Keratinocyte (primary cell): ENCODE results near the gene ME2. TPM values are rescaled to one million over a fixed set of nuclear protein-coding genes. Genes with fewer than 3 reads are reported as not detected.
"Not testable (repeated sequence)": the region's sequence is repeated elsewhere in the genome, so short reads cannot be mapped to it uniquely, and the experiment has no call there.

Experiments
- DNase-seq: peaks from one replicate; pipeline ENCODE4 v3.0.0-alpha.2; 2011; ENCODE audit warnings: low read depth, missing footprints, low spot score
- FAIRE-seq: peaks from 2 replicates; lab custom pipeline; 2011; peaks lifted over from hg19 to GRCh38; lab: Jason Lieb, UNC
- H2AFZ ChIP-seq: 2 replicates; pipeline ENCODE4 v1.6.0; 2012; ENCODE audit warnings: low read length, control low read depth, inconsistent platforms; ENCODE audit not compliant: control insufficient read depth
- H3K27ac ChIP-seq: 2 replicates; pipeline ENCODE4 v1.5.1; 2011; ENCODE audit warnings: low read length; ENCODE audit not compliant: control insufficient read depth, insufficient read depth
- H3K27me3 ChIP-seq: 3 replicates; pipeline ENCODE4 v1.6.0; 2011; ENCODE audit warnings: low read length; ENCODE audit not compliant: control insufficient read depth, insufficient read depth; ENCODE audit errors: extremely low read depth
- H3K36me3 ChIP-seq, 2 experiments: 2 replicates in 1 of 2; 3 replicates in 1 of 2; pipeline ENCODE4 v1.5.1; 2011; ENCODE audit warnings: low read length in 2 of 2, mild to moderate bottlenecking in 1 of 2; ENCODE audit not compliant: control insufficient read depth in 2 of 2, insufficient read depth in 2 of 2; ENCODE audit errors: extremely low read depth in 1 of 2
- H3K4me1 ChIP-seq: 3 replicates; pipeline ENCODE4 v1.5.1; 2011; ENCODE audit warnings: low read length; ENCODE audit not compliant: control insufficient read depth, insufficient read depth; ENCODE audit errors: extremely low read depth
- H3K4me2 ChIP-seq: 3 replicates; pipeline ENCODE4 v1.6.0; 2011; ENCODE audit warnings: low read depth, low read length; ENCODE audit not compliant: control insufficient read depth, insufficient read depth; ENCODE audit errors: extremely low read depth
- H3K4me3 ChIP-seq, 3 experiments: fragments of 200-600 bp in 1 of 3; sonication (generic) in 1 of 3; 2 replicates in 2 of 3; 3 replicates in 1 of 3; pipeline ENCODE4 v1.5.1; 2011 to 2016; ENCODE audit warnings: low read length in 3 of 3, mild to moderate bottlenecking in 3 of 3, control low read depth in 2 of 3, inconsistent platforms in 1 of 3, low read depth in 1 of 3, mixed read lengths in 1 of 3, mixed run types in 1 of 3, moderate library complexity in 1 of 3; ENCODE audit not compliant: control insufficient read depth in 2 of 3, insufficient read depth in 2 of 3; ENCODE audit errors: extremely low read depth in 1 of 3
- H3K79me2 ChIP-seq: 2 replicates; pipeline ENCODE4 v1.6.0; 2012; ENCODE audit warnings: low read length; ENCODE audit not compliant: control insufficient read depth, insufficient read depth
- H3K9ac ChIP-seq: 3 replicates; pipeline ENCODE4 v1.6.0; 2011; ENCODE audit warnings: low read length; ENCODE audit not compliant: control insufficient read depth, insufficient read depth; ENCODE audit errors: extremely low read depth
- H3K9me1 ChIP-seq: 3 replicates; pipeline ENCODE4 v1.6.0; 2011; ENCODE audit warnings: low read length; ENCODE audit not compliant: control insufficient read depth, insufficient read depth; ENCODE audit errors: extremely low read depth
- H3K9me3 ChIP-seq: 2 replicates; pipeline ENCODE4 v1.5.1; 2012; ENCODE audit warnings: low read depth, low read length; ENCODE audit not compliant: control insufficient read depth
- H4K20me1 ChIP-seq: 3 replicates; pipeline ENCODE4 v1.6.0; 2011; ENCODE audit warnings: low read length; ENCODE audit not compliant: control insufficient read depth, insufficient read depth; ENCODE audit errors: extremely low read depth
- CTCF ChIP-seq, 3 experiments: IDR thresholded peaks in 1 of 3; conservative IDR thresholded peaks in 1 of 3; optimal IDR thresholded peaks in 1 of 3; 2 replicates in 2 of 3; 3 replicates in 1 of 3; pipeline versions ENCODE3 to v1.5.1; 2011; ENCODE audit warnings: low read length in 3 of 3, mild to moderate bottlenecking in 3 of 3, moderate library complexity in 2 of 3, control low read depth in 1 of 3, inconsistent platforms in 1 of 3; ENCODE audit not compliant: insufficient read depth in 2 of 3; ENCODE audit errors: extremely low read depth in 1 of 3
- EZH2 ChIP-seq: IDR thresholded peaks from one replicate; pipeline ENCODE4 v1.6.1; 2012; ENCODE audit warnings: inconsistent platforms, mild to moderate bottlenecking, low read length, moderate library complexity
- dilution Hi-C: fragments of 300-500 bp; cut with MboI; formaldehyde crosslinking; loops from one replicate; pipeline ENCODE4 v1.7.0; 2020; ENCODE audit warnings: low sequenced_read_pairs; ENCODE audit not compliant: extremely low pct_ligation_motif_present
- polyA plus RNA-seq, 5 experiments: library from polyadenylated mRNA; depleted of rRNA in 3 of 5; stranded (reverse) in 3 of 5; stranded (forward) in 1 of 5; unstranded in 1 of 5; fragments of >200 nt; gene quantifications; 1 replicate in 1 of 5; 2 replicates in 3 of 5; 3 replicates in 1 of 5; pipeline versions ENCODE4 v1.2.1 to v1.2.3, GENCODE V29; 2011 to 2012; ENCODE audit warnings: missing spikeins in 2 of 5, low read depth in 1 of 5, low replicate concordance in 1 of 5

The ME2 gene
- polyA plus RNA-seq, 1 donor (not counting 4 experiments of a cell fraction or from before 2014, with no cell fraction given), result 72.0 TPM

DNA sequence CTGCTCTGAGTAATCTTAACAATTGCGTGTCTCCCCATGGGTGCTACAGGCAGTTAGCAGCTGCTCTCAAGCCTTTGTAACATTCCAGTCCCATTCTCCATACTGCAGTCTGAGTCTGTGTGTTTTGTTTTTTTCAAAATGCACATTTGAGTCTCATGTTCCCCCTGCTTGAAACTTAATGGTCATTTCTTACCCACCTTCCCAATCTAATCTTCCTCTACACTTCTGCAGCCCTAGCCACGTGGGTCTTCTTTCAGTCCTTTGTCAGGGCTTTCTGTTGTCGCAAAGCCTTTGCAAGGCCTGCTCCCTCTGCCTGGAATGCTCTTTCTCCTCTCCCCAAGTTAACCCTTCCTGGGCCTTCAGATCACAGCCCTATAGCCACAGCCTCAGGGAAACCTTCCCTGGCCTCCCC lies 113.4 kb downstream of the ME2 start:
- no peak overlapping the region for H3K9ac ChIP-seq
- H3K27ac ChIP-seq, result no peak overlapping the region
- H3K36me3 ChIP-seq, result no peaks in the 10 kb centered on the region
- H3K27me3 ChIP-seq, result no peaks in the 10 kb centered on the region
- H3K9me3 ChIP-seq, result no peaks in the 10 kb centered on the region
- no peaks in the 10 kb centered on the region for H4K20me1 ChIP-seq
- TF ChIP-seq CTCF (optimal IDR thresholded peaks at IDR 0.05 in 1 of 3, IDR thresholded peaks at IDR 0.05 in 1 of 3, conservative IDR thresholded peaks at IDR 0.05 in 1 of 3; ENCODE audit: extremely low read depth in 1 of 3, insufficient read depth in 2 of 3, low read length in 3 of 3) (no peak), EZH2 (no peak)
- H3K4me2 ChIP-seq, result no peak overlapping the region
- H3K9me1 ChIP-seq, result no peaks in the 10 kb centered on the region
- H3K79me2 ChIP-seq, result no peaks in the 10 kb centered on the region
- DNase-seq (no peak), FAIRE-seq (no peak)
- no peaks in the 10 kb centered on the region for H3K4me1 ChIP-seq
- no peak overlapping the region for H2AFZ ChIP-seq
- dilution Hi-C loops, result no loop called here
- no peak overlapping the region for H3K4me3 ChIP-seq

DNA sequence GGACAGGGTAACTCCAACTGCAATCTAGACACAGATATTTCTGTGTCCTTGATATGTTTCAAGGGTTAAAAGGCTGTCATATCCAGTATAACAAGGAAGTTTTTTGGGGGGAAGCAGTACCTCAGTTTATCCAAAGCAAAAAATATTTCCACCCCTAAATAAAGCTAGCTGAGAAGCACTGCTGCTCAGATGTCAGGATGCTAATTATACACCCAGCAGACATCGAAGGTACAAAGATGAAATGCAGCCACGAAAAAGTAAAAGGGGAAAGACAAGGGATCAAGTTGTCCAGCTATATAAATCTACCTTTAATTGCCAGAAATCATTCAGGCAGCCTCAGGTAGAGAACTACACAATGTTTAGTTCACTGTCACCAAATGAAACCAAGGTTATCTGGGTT lies 115.1 kb downstream of the ME2 start:
- no peaks in the 10 kb centered on the region for H4K20me1 ChIP-seq
- no peak overlapping the region for H3K4me3 ChIP-seq
- no peaks in the 10 kb centered on the region for H3K79me2 ChIP-seq
- TF ChIP-seq EZH2 (no peak), CTCF (optimal IDR thresholded peaks at IDR 0.05 in 1 of 3, IDR thresholded peaks at IDR 0.05 in 1 of 3, conservative IDR thresholded peaks at IDR 0.05 in 1 of 3; ENCODE audit: extremely low read depth in 1 of 3, insufficient read depth in 2 of 3, low read length in 3 of 3) (no peak)
- DNase-seq, result no peak
- no peak for FAIRE-seq
- H3K27ac ChIP-seq, result no peak overlapping the region
- dilution Hi-C loops, result no loop called here
- no peak overlapping the region for H3K4me2 ChIP-seq
- H3K4me1 ChIP-seq, result no peaks in the 10 kb centered on the region
- H3K36me3 ChIP-seq, result no peaks in the 10 kb centered on the region
- H3K9me1 ChIP-seq, result no peaks in the 10 kb centered on the region
- no peaks in the 10 kb centered on the region for H3K27me3 ChIP-seq
- H2AFZ ChIP-seq, result no peak overlapping the region
- no peaks in the 10 kb centered on the region for H3K9me3 ChIP-seq
- H3K9ac ChIP-seq, result no peak overlapping the region

- H3K79me2 ChIP-seq, H3K4me2 ChIP-seq, H3K4me1 ChIP-seq, H3K4me3 ChIP-seq, H3K9me1 ChIP-seq, FAIRE-seq, H3K27ac ChIP-seq, DNase-seq, dilution Hi-C loops, H3K36me3 ChIP-seq, H3K27me3 ChIP-seq, H2AFZ ChIP-seq, H4K20me1 ChIP-seq, H3K9me3 ChIP-seq, H3K9ac ChIP-seq: not testable (repeated sequence)
These were observed 124.3 kb downstream of the ME2 start for GRCh38 chr18:51003174-51003573.
